ENCODE measurements around the gene BMP7. TPM values are rescaled to one million over a fixed set of nuclear protein-coding genes. Genes with fewer than 3 reads are reported as not detected.

Gene BMP7
- total RNA-seq, 1 donor from 2014 or later = not detected

GRCh38 chr20:57288651-57289277 lies 22.3 kb upstream of the BMP7 start:
- no peak for TF ChIP-seq CTCF (IDR thresholded peaks at IDR 0.05)
- H3K27me3 Mint-ChIP-seq = peaks cover 34% of the 10 kb centered on the region
- no peaks in the 10 kb centered on the region for H3K36me3 Mint-ChIP-seq (ENCODE audit: low read depth)
- ChIA-PET POLR2A (no interaction called here), CTCF (no interaction called here)
- no peaks in the 10 kb centered on the region for H3K9me3 Mint-ChIP-seq
- no peaks in the 10 kb centered on the region for H3K4me1 Mint-ChIP-seq
- H3K27ac Mint-ChIP-seq = no peak overlapping the region
- intact Hi-C loops (cut with micrococcal nuclease) = no loop called here
- no peak for ATAC-seq (ENCODE audit: low read depth)
- H3K4me3 Mint-ChIP-seq = no peak overlapping the region
- no peak for DNase-seq

- H3K27me3 Mint-ChIP-seq = peaks cover 36% of the 10 kb centered on the region
- no peak overlapping the region for H3K27ac Mint-ChIP-seq
- H3K4me1 Mint-ChIP-seq = no peaks in the 10 kb centered on the region
- DNase-seq (no peak), ATAC-seq (ENCODE audit: low read depth) (no peak)
- ChIA-PET CTCF (no interaction called here), POLR2A (no interaction called here)
- no peaks in the 10 kb centered on the region for H3K9me3 Mint-ChIP-seq
- no peak for TF ChIP-seq CTCF (IDR thresholded peaks at IDR 0.05)
- intact Hi-C loops (cut with micrococcal nuclease) = no loop called here
- H3K36me3 Mint-ChIP-seq (ENCODE audit: low read depth) = no peaks in the 10 kb centered on the region
- no peak overlapping the region for H3K4me3 Mint-ChIP-seq
These were observed 21.5 kb upstream of the BMP7 start for GRCh38 chr20:57287901-57288300.

DNA sequence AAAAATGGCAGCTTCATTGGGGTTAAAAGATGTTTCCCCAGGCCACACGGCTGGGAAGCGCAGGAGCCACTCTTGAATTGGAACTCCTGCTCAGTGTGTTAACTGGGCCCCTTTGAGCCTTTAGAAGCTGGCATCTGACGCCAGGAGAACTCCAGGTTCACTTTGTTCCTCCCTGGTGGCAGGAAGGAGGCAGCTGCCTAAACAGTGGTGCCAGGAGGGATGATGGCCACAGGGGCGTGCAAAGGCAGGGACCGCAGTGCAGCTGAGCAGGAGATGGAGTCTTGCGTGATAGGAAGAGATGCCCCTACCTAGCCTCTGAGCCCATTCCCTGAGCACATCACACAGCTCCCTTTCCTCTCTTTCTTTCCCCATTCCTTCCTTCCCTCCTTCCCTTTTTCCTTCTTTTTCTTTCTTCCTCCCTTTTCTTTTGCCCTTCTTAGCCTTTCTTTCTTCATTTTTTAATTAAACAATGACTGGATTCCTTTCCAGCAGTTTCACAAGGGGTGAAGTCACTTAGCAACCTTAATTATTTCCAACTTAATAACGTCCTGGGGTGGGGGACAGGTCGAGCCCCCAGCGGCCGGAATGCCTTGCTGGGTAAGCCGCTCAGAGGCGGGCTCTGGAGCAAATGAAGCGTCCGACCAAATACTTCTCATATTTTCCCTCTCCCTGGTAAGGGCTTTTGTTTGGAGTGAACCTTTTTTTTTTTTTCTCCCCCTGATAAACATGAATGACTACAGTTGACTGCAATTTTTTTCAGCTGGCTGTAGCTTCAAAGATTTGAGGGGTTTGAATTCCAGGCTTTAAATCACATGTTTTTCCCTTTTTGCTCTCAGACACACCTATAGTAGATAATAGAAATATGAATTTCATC lies 20.8 kb upstream of the BMP7 start:
- CTCF ChIA-PET = no interaction called here
- intact Hi-C loops (cut with micrococcal nuclease) = no loop called here
- no peak for ATAC-seq (ENCODE audit: low read depth)
- H3K27me3 Mint-ChIP-seq = peaks cover 40% of the 10 kb centered on the region
- no peaks in the 10 kb centered on the region for H3K9me3 Mint-ChIP-seq
- H3K4me1 Mint-ChIP-seq = no peaks in the 10 kb centered on the region
- TF ChIP-seq CTCF (IDR thresholded peaks at IDR 0.05) = no peak
- DNase-seq = no peak
- H3K4me3 Mint-ChIP-seq = no peak overlapping the region
- POLR2A ChIA-PET = no interaction called here
- no peaks in the 10 kb centered on the region for H3K36me3 Mint-ChIP-seq (ENCODE audit: low read depth)
- H3K27ac Mint-ChIP-seq = no peak overlapping the region

DNA sequence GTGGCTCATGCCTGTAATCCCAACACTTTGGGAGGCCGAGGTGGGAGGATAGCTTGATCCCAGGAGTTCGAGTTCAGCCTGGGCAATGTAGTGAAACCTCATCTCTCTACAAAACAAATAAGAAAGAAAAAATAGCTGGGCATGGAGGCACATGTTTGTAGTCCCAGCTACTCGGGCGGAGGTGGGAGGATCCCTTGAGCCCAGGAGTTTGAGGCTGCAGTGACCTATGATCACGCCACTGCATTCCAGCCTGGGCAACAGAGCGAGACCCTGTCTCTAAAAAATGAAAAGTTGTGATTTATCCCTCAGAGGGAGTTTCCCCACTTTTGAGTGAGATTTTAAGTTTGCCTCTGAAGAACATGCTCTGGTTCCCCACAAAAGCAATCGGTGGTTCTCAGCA lies 17.4 kb upstream of the BMP7 start:
- ATAC-seq (ENCODE audit: low read depth) (no peak), DNase-seq (no peak)
- no peaks in the 10 kb centered on the region for H3K36me3 Mint-ChIP-seq (ENCODE audit: low read depth)
- no peak overlapping the region for H3K4me3 Mint-ChIP-seq
- H3K27me3 Mint-ChIP-seq = peaks cover 36% of the 10 kb centered on the region
- ChIA-PET POLR2A (no interaction called here), CTCF (no interaction called here)
- TF ChIP-seq CTCF (IDR thresholded peaks at IDR 0.05) = no peak
- no peaks in the 10 kb centered on the region for H3K4me1 Mint-ChIP-seq
- no peaks in the 10 kb centered on the region for H3K9me3 Mint-ChIP-seq
- intact Hi-C loops (cut with micrococcal nuclease) = no loop called here
- H3K27ac Mint-ChIP-seq = no peak overlapping the region

- ChIA-PET CTCF (no interaction called here), POLR2A (no interaction called here)
- intact Hi-C loops (cut with micrococcal nuclease) = no loop called here
- Mint-ChIP-seq H3K4me3 (no peak overlapping the region), H3K9me3 (no peaks in the 10 kb centered on the region), H3K27ac (no peak overlapping the region), H3K4me1 (no peaks in the 10 kb centered on the region), H3K36me3 (ENCODE audit: low read depth) (no peaks in the 10 kb centered on the region), H3K27me3 (peaks cover 27% of the 10 kb centered on the region)
- DNase-seq (no peak), ATAC-seq (ENCODE audit: low read depth) (no peak)
- no peak for TF ChIP-seq CTCF (IDR thresholded peaks at IDR 0.05)
These were observed 16.4 kb upstream of the BMP7 start for GRCh38 chr20:57282670-57283361.
